ENCODE data around the gene MECR.
"Not testable (repeated sequence)": the region's sequence is repeated elsewhere in the genome, so short reads cannot be mapped to it uniquely, and the experiment has no call there.

The MECR gene

GRCh38 chr1:29234881-29235280 is 4.1 kb upstream of the MECR start:
- DNase-seq, result not testable (repeated sequence)

- no peak for DNase-seq
Measured at GRCh38 chr1:29234471-29234870, 3.7 kb upstream of the MECR start.

- no peak for DNase-seq
Measured at GRCh38 chr1:29233693-29234092, 3.0 kb upstream of the MECR start.

GRCh38 chr1:29232387-29232786 is 1.7 kb upstream of the MECR start:
- DNase-seq, result no peak

GRCh38 chr1:29230204-29230552 is 556 bp downstream of the MECR start:
- no peak for DNase-seq

- DNase-seq, result no peak
Measured at GRCh38 chr1:29227511-29227910, 3.2 kb downstream of the MECR start.

GRCh38 chr1:29225361-29225760 is 5.4 kb downstream of the MECR start:
- DNase-seq, result no peak

- no peak for DNase-seq
Measured at GRCh38 chr1:29224356-29224837, 6.3 kb downstream of the MECR start.

- no peak for DNase-seq
Measured at GRCh38 chr1:29223521-29223920, 7.2 kb downstream of the MECR start.

GRCh38 chr1:29222686-29223085 is 8.0 kb downstream of the MECR start:
- no peak for DNase-seq

GRCh38 chr1:29222260-29222659 is 8.5 kb downstream of the MECR start:
- not testable (repeated sequence) for DNase-seq

- DNase-seq, result no peak
Measured at GRCh38 chr1:29221296-29221695, 9.4 kb downstream of the MECR start.

- no peak for DNase-seq
Measured at GRCh38 chr1:29218223-29218622, 12.5 kb downstream of the MECR start.

- DNase-seq, result no peak
Measured at GRCh38 chr1:29217633-29218032, 13.1 kb downstream of the MECR start.

- no peak for DNase-seq
Measured at GRCh38 chr1:29213055-29213454, 17.7 kb downstream of the MECR start.

- DNase-seq, result peak; percentile 10
Measured at GRCh38 chr1:29211086-29212030, 19.4 kb downstream of the MECR start.

GRCh38 chr1:29210278-29211085 is 20.3 kb downstream of the MECR start:
- no peak for DNase-seq

- DNase-seq, result no peak
Measured at GRCh38 chr1:29209173-29209572, 21.6 kb downstream of the MECR start.

GRCh38 chr1:29208442-29208841 is 22.3 kb downstream of the MECR start:
- DNase-seq, result no peak

- DNase-seq, result peak; percentile 58
Measured at GRCh38 chr1:29202584-29203340, 28.0 kb downstream of the MECR start.

- DNase-seq, result no peak
Measured at GRCh38 chr1:29202053-29202452, 28.7 kb downstream of the MECR start.

- no peak for DNase-seq
Measured at GRCh38 chr1:29201595-29202051, 29.1 kb downstream of the MECR start.

Measured in NCI-H774 (cell line).